Esophagus squamous epithelium (tissue), 4 donors: ENCODE data around the gene HOXD4.

Experiments
- CTCF ChIP-seq, 6 experiments: fragments of 450-650 bp in 4 of 6; fragments of 200-600 bp in 2 of 6; sonication (generic) in 2 of 6; IDR thresholded peaks; one replicate each; pipeline ENCODE4 v1.5.1; 2016 to 2019; ENCODE audit warnings: antibody characterized with exemption in 6 of 6, mild to moderate bottlenecking in 4 of 6, moderate library complexity in 4 of 6
- POLR2A ChIP-seq, 4 donors: fragments of 450-650 bp; IDR thresholded peaks; one replicate each; pipeline ENCODE4 v1.6.1; 2017; ENCODE audit warnings: antibody characterized with exemption in 4 of 4, mild to moderate bottlenecking in 4 of 4, moderate library complexity in 3 of 4

- TF ChIP-seq CTCF (IDR thresholded peaks at IDR 0.05) (no peak), POLR2A (IDR thresholded peaks at IDR 0.05) (no peak)
Measured at GRCh38 chr2:176135035-176135440, 16.3 kb upstream of the HOXD4 start.
